Adipose tissue (tissue), 3 donors: Measurements from ENCODE around the gene EDDM3A. TPM values are rescaled to one million over a fixed set of nuclear protein-coding genes. Genes with fewer than 3 reads are reported as not detected.
"Not testable (repeated sequence)": the region's sequence is repeated elsewhere in the genome, so short reads cannot be mapped to it uniquely, and the experiment has no call there.

Source experiments
- H3K27ac ChIP-seq: one replicate; pipeline ENCODE4 v1.5.1; 2013; ENCODE audit warnings: low read depth, low read length
- WGBS, 3 donors: extraction: QIAGEN DNeasy Blood & Tissue Kit; methylation state at CpG; one replicate each; pipeline ENCODE4 v1.1.7; 2013; 5-methylcytosine and 5-hydroxymethylcytosine counted together
- polyA plus RNA-seq, 3 donors: library from polyadenylated mRNA; stranded (reverse); fragments of 200-250 nt; gene quantifications; one replicate each; pipeline ENCODE4 v1.2.3, GENCODE V29; 2013
- donor health status: healthy with polysubstance abuse.
- donor health status: Bipolar disorder and iron deficiency.
- donor health status: healthy.

Gene EDDM3A
- polyA plus RNA-seq: not detected

- H3K27ac ChIP-seq: no peak within 1 kb of the TSS
- WGBS, 3 donors: 80 to 85% (median 81%) methylated on average over 6 of the region's 6 CpGs
Observed at GRCh38 chr14:20745571-20746358, at the start of gene EDDM3A. Gene EDDM3A (plus strand): TSS chr14:20745887. CDS start chr14:20747581, 1,694 bp downstream.

GRCh38 chr14:20696764-20697163 lies 48.9 kb upstream of the EDDM3A start:
- 76 to 86% (median 78%) methylated on average over 5 of the region's 5 CpGs for WGBS, 3 donors

GRCh38 chr14:20697273-20698017 lies 48.2 kb upstream of the EDDM3A start:
- WGBS, 3 donors: 32 to 36% (median 35%) methylated on average over 6 of the region's 6 CpGs
- H3K27ac ChIP-seq: no peak overlapping the region

More at GRCh38 chr14:20696764-20697163, 48.9 kb upstream of the EDDM3A start:
- H3K27ac ChIP-seq: no peak overlapping the region

- H3K27ac ChIP-seq: no peak overlapping the region
Observed at GRCh38 chr14:20698018-20698329, 47.7 kb upstream of the EDDM3A start.

- WGBS, 3 donors: 82 to 88% (median 86%) methylated on average over 5 of the region's 5 CpGs
Observed at GRCh38 chr14:20698934-20699333, 46.8 kb upstream of the EDDM3A start.

GRCh38 chr14:20699931-20700330 lies 45.8 kb upstream of the EDDM3A start:
- H3K27ac ChIP-seq: no peak overlapping the region

More at GRCh38 chr14:20698934-20699333, 46.8 kb upstream of the EDDM3A start:
- no peak overlapping the region for H3K27ac ChIP-seq

- WGBS, 3 donors: 92 to 96% (median 94%) methylated on average over 7 of the region's 7 CpGs
- not testable (repeated sequence) for H3K27ac ChIP-seq
Observed at GRCh38 chr14:20700965-20701364, 44.7 kb upstream of the EDDM3A start.

- no peak overlapping the region for H3K27ac ChIP-seq
- WGBS, 3 donors: 33 to 58% (median 44%) methylated on average over 4 of the region's 4 CpGs
Observed at GRCh38 chr14:20706657-20707355, 38.9 kb upstream of the EDDM3A start.

GRCh38 chr14:20707622-20708021 lies 38.1 kb upstream of the EDDM3A start:
- no peak overlapping the region for H3K27ac ChIP-seq
- 53 to 86% (median 80%) methylated on average over 2 of the region's 2 CpGs for WGBS, 3 donors

GRCh38 chr14:20711261-20711660 lies 34.4 kb upstream of the EDDM3A start:
- no peak overlapping the region for H3K27ac ChIP-seq

GRCh38 chr14:20711685-20712084 lies 34.0 kb upstream of the EDDM3A start:
- WGBS, 3 donors: 49 to 60% (median 55%) methylated on average over 4 of the region's 4 CpGs
- no peak overlapping the region for H3K27ac ChIP-seq

More at GRCh38 chr14:20711261-20711660, 34.4 kb upstream of the EDDM3A start:
- WGBS, 3 donors: 66 to 70% (median 70%) methylated on average over 4 of the region's 4 CpGs

- WGBS, 3 donors: 43 to 55% (median 45%) methylated on average over 2 of the region's 2 CpGs
- H3K27ac ChIP-seq: no peak overlapping the region
Observed at GRCh38 chr14:20712904-20713303, 32.8 kb upstream of the EDDM3A start.

- WGBS, 3 donors: 21 to 27% (median 24%) methylated on average over 4 of the region's 4 CpGs
- H3K27ac ChIP-seq: no peak overlapping the region
Observed at GRCh38 chr14:20714593-20715250, 31.0 kb upstream of the EDDM3A start.

- H3K27ac ChIP-seq: no peak overlapping the region
Observed at GRCh38 chr14:20719777-20720176, 25.9 kb upstream of the EDDM3A start.

GRCh38 chr14:20720741-20721140 lies 24.9 kb upstream of the EDDM3A start:
- no peak overlapping the region for H3K27ac ChIP-seq
- 82 to 86% (median 84%) methylated on average over 6 of the region's 6 CpGs for WGBS, 3 donors

More at GRCh38 chr14:20719777-20720176, 25.9 kb upstream of the EDDM3A start:
- 36 to 92% (median 90%) methylated on average over 4 of the region's 4 CpGs for WGBS, 3 donors

GRCh38 chr14:20722016-20722415 lies 23.7 kb upstream of the EDDM3A start:
- no peak overlapping the region for H3K27ac ChIP-seq
- 94 to 96% (median 94%) methylated on average over 12 of the region's 12 CpGs for WGBS, 3 donors

- 29 to 41% (median 31%) methylated on average over 12 to 28 of the region's 28 CpGs for WGBS, 3 donors
- no peak overlapping the region for H3K27ac ChIP-seq
Observed at GRCh38 chr14:20723488-20723887, 22.2 kb upstream of the EDDM3A start.

GRCh38 chr14:20726121-20726520 lies 19.6 kb upstream of the EDDM3A start:
- 77 to 90% (median 83%) methylated on average over 3 of the region's 3 CpGs for WGBS, 3 donors
- H3K27ac ChIP-seq: not testable (repeated sequence)

GRCh38 chr14:20726531-20726930 lies 19.2 kb upstream of the EDDM3A start:
- H3K27ac ChIP-seq: no peak overlapping the region

More at GRCh38 chr14:20726531-20726930, 19.2 kb upstream of the EDDM3A start:
- WGBS, 3 donors: 46 to 96% (median 88%) methylated on average over 1 of the region's 1 CpG
